Measurements from ENCODE around the gene LSM4.

Gene LSM4

DNA sequence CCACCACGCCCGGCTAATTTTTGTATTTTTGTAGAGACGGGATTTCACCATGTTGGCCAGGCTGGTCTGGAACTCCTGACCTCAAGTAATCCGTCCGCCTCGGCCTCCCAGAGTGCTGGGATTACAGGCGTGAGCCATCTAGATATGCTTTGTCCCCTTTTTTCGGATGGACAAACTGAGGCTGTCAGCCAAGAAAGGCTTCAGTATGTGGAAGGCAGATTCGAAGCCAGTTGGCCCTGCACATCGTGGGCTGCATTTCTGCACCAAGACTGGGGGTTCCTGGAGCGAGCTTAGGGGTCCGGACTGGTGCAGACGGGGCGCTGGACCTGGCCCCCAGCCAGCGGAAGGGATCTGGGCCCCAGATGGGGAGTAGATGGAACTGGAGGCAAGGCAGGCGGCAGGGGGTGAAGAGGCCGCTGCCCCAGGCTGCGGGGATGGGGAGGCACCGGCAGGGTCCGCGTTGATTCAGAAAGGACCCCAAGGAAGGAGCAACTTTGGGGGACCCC lies 31.8 kb downstream of the LSM4 start:
- TF ChIP-seq, protein P1, sequence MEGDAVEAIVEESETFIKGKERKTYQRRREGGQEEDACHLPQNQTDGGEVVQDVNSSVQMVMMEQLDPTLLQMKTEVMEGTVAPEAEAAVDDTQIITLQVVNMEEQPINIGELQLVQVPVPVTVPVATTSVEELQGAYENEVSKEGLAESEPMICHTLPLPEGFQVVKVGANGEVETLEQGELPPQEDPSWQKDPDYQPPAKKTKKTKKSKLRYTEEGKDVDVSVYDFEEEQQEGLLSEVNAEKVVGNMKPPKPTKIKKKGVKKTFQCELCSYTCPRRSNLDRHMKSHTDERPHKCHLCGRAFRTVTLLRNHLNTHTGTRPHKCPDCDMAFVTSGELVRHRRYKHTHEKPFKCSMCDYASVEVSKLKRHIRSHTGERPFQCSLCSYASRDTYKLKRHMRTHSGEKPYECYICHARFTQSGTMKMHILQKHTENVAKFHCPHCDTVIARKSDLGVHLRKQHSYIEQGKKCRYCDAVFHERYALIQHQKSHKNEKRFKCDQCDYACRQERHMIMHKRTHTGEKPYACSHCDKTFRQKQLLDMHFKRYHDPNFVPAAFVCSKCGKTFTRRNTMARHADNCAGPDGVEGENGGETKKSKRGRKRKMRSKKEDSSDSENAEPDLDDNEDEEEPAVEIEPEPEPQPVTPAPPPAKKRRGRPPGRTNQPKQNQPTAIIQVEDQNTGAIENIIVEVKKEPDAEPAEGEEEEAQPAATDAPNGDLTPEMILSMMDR (IDR thresholded peaks at IDR 0.05), result no peak
- Mint-ChIP-seq H3K4me1 (peaks cover 62% of the 10 kb centered on the region), H3K9me3 (no peaks in the 10 kb centered on the region), H3K27ac (no peak overlapping the region), H3K36me3 (ENCODE audit: low read depth) (no peaks in the 10 kb centered on the region), H3K27me3 (ENCODE audit: low read depth, poor library complexity) (no peaks in the 10 kb centered on the region), H3K4me3 (peak overlapping the region; percentile 73)
- no peak for DNase-seq

DNA sequence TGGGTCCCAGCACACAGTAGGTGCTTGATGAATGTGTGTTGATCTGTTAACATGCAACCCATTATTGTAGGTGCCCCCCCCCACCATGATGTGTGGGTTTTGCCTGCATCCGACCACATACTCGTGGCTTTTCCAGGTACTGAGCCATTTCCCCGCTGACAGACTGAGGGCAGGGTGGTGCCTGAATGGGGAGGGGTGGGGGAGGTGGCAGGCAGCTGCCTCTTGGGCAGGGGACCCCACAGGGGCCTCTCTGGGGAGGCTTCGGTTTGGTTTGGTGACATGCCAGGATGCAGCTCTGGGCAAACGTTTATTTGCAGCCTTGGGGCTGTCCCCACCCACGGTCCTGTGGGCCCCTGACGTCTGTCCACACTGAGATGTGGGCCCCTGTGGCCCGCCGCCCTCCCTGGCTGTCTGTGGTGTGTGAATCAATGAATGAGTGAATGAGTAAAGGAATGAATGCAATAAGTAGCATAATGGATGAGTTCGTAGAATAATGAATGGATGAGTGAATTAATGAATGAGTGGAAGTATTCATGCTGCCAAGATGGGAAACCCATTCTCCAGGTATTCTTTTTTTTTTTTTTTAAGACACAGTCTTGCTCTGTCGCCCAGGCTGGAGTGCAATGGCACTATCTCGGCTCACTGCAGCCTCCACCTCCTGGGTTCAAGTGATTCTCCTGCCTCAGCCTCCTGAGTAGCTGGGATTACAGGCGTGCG lies 32.4 kb downstream of the LSM4 start:
- H3K27ac Mint-ChIP-seq, result peak overlapping the region; percentile 68
- DNase-seq, result no peak
- H3K9me3 Mint-ChIP-seq, result no peaks in the 10 kb centered on the region
- H3K4me3 Mint-ChIP-seq, result peak overlapping the region; percentile 50
- peaks cover 67% of the 10 kb centered on the region for H3K4me1 Mint-ChIP-seq
- TF ChIP-seq, protein P1 (IDR thresholded peaks at IDR 0.05), result no peak
- H3K27me3 Mint-ChIP-seq (ENCODE audit: low read depth, poor library complexity), result no peaks in the 10 kb centered on the region
- H3K36me3 Mint-ChIP-seq (ENCODE audit: low read depth), result no peaks in the 10 kb centered on the region

DNA sequence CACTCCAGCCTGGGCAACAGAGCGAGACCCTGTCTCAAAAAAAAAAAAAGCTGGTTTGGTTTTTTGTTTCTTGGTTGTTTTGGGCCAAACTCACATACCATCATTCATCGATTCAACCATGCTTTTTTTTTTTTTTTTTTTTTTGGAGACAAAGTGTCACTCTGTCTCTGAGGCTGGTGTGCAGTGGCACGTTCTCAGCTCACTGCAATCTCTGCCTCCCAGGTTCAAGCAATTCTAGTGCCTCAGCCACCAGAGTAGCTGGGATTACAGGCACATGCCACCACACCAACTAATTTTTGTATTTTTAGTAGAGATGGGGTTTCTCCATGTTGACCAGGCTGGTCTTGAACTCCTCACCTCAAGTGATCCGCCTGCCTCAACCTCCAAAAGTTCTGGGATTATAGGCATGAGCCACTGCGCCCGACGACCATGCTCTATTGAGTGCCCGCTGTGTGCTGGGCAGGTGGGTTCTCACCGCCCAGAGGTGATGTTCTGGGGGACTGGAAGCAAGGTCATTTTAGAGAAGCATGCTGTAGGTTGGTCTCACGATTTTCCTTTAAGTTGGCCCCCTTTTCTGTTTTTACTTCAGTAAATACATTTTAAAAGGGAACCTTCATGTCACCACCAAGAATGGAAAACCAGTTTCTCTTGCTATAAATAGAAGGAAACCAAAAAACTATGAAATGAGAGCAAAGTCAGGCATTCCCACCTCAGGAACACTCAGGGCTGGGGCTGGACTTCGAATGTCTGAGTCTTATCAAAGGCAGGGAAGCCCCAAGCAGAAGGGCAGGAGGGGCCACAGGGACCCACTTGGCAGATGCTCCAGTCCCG lies 33.2 kb downstream of the LSM4 start:
- TF ChIP-seq, protein P1 (IDR thresholded peaks at IDR 0.05), result no peak
- H3K4me3 Mint-ChIP-seq, result no peak overlapping the region
- peak overlapping the region; percentile 22 for H3K27ac Mint-ChIP-seq
- H3K36me3 Mint-ChIP-seq (ENCODE audit: low read depth), result no peaks in the 10 kb centered on the region
- H3K9me3 Mint-ChIP-seq, result no peaks in the 10 kb centered on the region
- no peak for DNase-seq
- H3K4me1 Mint-ChIP-seq, result peaks cover 75% of the 10 kb centered on the region
- H3K27me3 Mint-ChIP-seq (ENCODE audit: low read depth, poor library complexity), result no peaks in the 10 kb centered on the region

DNA sequence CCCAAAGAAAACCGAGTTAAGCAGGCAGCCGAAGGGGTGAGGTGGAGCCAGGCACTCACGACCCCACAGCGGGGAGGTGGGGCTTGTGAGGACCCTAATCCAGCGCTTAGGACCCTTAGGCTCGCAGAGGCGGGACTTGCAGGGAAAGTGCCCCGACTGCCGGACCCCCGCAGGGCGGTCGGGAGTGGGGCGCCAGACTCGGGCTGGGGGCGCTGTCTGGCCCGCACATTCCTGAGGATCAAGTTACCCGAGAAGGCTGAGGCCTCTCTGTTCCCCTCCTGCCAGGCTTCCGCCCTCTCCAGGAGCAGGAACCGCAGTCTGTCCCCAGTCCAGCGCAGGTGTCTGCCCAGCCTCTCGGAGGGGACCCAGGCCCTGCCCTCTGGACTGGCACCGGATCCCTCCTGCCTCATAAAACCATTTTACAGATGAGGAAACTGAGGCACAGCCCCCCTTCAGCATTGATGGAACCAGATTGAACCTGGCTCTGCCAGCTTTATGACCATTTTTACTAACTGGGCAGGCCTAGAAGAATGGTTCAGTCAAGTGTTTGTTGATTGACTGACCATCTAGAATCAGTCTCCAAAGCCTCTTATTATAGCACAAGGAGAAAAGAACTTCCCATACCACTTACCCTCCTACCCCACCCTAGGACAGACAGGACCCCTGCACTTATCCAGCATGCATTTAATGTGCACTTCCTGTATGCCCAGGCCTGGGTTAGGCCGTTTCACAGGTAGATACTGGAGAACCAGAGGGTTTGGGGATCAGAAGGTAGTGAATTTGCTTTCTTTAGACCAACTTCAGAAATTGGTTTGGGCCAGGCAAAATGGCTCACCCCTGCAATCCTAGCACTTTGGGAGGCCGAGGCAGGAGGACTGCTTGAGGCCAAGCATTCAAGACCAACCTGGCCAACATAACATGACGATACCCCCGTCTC lies 34.8 kb downstream of the LSM4 start:
- Mint-ChIP-seq H3K27me3 (ENCODE audit: low read depth, poor library complexity) (no peaks in the 10 kb centered on the region), H3K27ac (no peak overlapping the region), H3K36me3 (ENCODE audit: low read depth) (no peaks in the 10 kb centered on the region), H3K4me3 (no peak overlapping the region), H3K4me1 (peaks cover 64% of the 10 kb centered on the region), H3K9me3 (no peaks in the 10 kb centered on the region)
- peak; percentile 73 for DNase-seq
- TF ChIP-seq, protein P1 (IDR thresholded peaks at IDR 0.05), result no peak

DNA sequence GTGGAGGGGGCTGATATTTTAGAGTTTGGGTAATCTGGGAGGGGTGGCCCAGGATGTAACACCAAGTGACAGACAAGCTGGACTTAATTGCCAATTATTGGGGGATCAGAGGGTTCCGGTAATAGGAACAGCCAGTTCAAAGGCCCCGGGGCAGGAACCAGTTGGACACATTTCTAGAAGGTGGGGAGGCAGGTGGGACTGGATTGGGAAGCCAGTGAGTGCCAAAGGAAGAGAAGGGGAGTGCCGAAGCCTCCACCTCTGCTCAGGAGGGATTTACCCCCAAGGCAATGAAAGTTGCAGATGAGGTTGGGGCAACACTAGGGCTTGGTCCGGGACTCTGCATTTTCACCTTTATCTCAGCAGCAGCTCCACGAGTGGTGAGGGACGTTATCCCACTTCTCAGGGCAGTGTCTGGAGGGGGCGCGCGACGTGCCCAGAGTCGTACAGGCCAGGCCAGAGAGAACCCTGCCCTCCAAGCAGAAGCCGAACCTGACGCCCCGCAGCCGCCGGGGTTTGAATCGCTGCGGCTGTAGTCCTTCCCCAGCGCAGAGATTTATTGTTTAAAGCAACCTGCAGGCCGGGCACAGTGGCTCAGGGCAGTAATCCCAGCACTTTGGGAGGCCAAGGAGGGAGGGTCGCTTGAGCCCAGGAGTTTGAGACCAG lies 35.8 kb downstream of the LSM4 start:
- TF ChIP-seq, protein P1 (IDR thresholded peaks at IDR 0.05), result no peak
- DNase-seq, result no peak
- Mint-ChIP-seq H3K36me3 (ENCODE audit: low read depth) (no peaks in the 10 kb centered on the region), H3K4me3 (no peak overlapping the region), H3K4me1 (peaks cover 70% of the 10 kb centered on the region), H3K27me3 (ENCODE audit: low read depth, poor library complexity) (no peaks in the 10 kb centered on the region), H3K27ac (peak overlapping the region; percentile 97), H3K9me3 (no peaks in the 10 kb centered on the region)
